ACHN (cell line): ENCODE results near the gene CLDN15.
"Not testable (repeated sequence)": the region's sequence is repeated elsewhere in the genome, so short reads cannot be mapped to it uniquely, and the experiment has no call there.

Source experiments
- DNase-seq: peaks from one replicate; pipeline ENCODE4 v3.0.0-alpha.2; 2015
- in situ Hi-C: cut with HindIII; loops from 2 replicates; pipeline ENCODE4 v1.10.0; 2017; ENCODE audit warnings: low sequenced_read_pairs, low pct_ligation_motif_present, low pct_unique_long_range_greater_than_20kb

The CLDN15 gene

DNA sequence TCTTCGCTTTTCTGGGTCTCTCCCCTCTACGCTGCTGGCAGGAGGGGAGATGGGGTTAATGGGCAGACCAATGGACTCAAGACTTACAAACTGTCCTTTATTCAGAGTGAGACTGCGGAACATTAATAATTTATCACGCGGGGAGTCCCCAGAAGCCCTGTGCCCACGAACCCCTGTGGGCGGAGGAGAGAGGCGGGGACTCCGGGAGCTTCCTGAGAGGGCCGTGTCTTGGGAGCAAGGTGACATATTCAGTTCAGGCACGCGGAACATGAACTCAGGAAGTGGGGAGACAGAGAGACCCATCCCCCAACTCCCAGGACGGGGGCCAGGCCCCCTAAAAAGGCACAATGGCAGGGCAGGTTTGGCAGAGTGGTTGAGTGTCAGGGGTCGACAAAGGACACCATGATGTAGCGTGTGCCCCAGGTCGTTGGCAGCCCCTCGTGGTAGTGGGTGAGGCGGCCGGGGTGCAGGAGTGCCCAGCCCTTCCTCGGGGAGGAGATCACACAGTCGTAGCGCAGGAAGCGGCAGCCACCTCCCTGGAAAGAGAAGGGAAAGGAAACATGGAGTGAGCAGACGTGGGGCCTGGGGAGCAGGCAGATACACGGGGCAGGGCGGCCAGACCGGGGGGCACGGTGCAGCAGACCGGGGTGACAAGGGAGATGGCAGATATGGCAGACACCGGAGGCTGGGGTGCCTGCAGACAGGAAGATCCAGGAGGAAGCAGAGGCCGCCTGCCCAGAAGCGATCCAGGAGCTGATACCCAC is 31.5 kb downstream of the CLDN15 start:
- in situ Hi-C loops: no loop called here

DNA sequence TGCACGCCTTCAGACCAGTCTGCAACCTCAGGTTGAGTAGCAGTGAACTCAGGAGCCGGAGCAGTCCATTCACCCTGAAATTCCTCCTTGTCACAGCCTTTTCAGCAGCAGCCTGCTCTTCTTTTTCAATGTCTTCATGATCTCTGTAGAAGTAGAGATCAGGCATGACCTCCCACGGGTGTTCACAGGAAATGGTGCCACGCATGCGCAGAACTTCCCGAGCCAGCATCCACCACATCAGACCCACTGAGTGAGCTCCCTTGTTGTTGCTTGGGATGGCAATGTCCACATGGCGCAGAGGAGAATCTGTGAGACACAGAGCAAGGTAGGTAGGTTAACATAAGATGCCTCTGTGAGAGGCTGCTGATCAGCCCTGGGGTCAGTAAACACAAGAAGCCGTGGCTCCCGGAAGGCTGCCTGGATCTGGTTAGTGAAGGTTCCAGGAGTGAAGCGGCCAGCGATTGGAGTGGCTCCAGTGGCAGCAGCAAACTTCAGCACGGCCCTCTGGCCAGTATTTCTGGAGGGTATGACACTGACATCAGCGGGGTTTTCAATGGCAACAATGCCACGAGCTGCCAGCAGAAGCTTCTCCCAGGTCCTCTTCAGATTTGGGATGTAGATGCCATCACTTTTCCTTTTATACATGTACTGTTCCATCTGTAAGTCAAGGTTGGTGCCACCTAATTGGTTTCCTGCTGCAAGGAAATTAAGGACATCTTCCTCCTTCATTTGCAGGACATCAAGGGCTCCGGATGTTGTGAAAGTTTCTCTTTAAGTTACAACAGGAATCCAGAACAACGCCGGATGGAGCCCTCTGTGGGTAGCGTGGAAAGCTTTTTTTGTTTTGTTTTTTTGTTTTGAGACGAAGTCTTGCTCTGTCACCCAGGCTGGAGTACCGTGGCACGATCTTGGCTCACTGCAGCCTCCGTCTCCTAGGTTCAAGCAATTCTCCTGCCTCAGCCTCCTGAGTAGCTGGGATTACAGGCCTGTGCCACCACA is 33.6 kb downstream of the CLDN15 start:
- DNase-seq: not testable (repeated sequence)

More for the DNA sequence above, 31.5 kb downstream of the CLDN15 start:
- DNase-seq: no peak

DNA sequence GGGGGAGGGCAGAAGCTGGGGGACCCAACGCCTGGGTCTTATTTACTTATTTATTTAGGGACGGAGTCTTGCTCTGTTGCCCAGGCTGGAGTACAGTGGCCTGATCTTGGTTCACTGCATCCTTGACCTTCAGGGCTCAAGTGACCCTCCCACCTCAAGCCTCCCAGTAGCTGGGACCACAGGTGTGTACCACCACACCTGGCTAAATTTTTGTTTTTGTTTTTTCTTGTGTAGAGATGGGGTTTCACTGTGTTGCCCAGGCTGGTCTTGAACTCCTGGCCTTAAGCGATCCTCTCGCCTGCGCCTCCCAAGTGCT is 35.0 kb downstream of the CLDN15 start:
- in situ Hi-C loops: no loop called here
- no peak for DNase-seq

More for the DNA sequence above, 33.6 kb downstream of the CLDN15 start:
- in situ Hi-C loops: not testable (repeated sequence)

DNA sequence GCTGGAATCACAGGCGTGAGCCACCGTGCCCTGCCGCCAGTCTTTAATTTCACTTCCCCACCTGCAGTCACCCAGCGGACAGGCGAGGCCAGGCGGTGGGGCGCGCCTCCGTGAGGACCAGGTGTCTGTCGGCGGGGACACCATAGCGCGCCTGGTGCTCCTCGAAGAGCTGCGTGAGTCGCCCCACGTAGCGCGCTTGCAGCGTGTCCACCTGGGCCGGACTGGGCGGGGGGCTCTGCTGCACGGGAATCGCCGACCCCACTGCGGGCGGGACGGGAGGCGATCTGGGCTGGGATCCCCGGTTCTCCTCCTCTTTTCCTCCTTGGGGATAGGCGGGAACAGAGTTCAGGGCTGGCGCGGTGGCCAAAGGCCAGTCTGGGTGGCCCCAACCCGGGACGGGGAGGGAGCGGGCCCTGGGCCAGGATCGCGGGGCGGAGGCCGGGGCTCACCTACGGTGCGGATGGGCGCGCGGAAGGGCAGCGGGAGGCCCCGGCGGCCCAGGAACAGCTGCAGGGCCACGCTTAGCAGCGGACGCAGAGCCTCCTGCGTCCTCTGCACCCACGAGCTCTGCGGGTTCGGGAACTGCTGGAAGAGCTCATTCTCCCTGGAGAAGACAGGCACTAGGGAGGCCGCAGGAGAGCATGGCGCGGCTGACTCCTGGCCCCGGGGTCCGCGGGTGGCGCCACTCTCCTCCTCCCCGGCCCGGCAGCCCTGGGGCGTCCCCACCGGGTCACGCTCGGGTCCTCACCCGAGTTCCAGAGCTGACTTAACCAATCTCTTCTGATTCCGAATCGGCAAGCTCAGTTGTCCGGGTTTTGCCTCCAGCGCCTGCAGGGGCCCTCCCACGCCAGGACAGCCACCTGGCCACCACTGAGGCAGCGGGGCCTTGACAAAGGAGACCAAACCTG is 35.7 kb downstream of the CLDN15 start:
- no peak for DNase-seq
- in situ Hi-C loops: no loop called here

DNA sequence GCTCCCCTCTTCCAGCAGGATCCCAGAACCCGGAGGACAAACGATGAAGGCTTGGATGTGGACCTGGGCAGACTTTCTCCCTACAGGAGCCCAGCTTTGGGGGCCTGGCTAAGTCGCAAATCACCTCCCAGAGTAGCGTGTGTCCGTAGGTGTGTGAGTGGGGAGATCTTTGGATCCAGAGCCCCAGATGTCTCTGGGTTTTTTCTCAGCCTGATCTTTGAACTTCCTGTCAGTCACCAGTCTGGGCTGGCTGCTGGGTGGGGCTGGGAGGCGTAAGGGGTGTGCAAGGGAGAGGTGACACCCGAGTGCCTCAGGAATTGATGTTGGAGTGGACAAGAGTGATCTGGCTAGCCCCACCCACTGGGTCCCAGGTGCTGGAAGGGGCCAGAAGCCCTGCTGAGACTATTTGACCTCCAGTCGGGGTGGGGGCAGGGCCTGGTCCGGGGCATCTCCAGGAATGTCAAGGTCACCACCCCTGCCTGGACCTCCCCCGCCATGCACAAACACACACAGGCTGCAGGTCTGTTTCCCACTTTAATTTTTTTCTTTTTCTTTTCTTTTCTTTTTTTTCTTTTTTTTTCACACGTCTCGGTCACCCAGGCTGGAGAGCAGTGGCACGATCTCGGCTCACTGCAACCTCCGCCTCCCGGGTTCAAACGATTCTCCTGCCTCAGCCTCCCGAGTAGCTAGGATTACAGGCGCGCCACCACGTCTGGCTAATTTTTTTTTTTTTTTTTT is 36.6 kb downstream of the CLDN15 start, which contains the start of gene MOGAT3:
MOGAT3 (minus strand) TSS at position 175 of the 738 bp plus-strand sequence. CDS start 182 bp downstream, outside the sequence.
- in situ Hi-C loops: no loop called here
- no peak for DNase-seq

DNA sequence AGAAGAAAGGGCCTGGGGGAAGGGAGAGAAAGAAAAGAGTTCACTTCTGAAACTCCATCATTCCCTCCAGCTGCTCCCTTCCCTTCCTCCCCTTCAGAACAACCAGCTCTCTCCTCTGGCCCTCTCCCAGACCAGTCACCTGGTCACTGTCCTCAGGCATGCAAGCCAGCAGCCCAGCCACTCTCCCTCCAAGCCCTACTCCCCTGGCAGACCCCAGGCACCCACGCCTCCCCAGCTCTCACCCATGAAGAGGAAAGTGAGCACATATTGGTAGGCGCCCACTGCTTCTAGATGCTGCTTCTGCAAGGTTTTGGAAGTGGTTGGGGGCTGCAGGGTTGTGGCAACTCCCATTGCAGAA is 37.1 kb downstream of the CLDN15 start:
- no peak for DNase-seq
- in situ Hi-C loops: no loop called here

DNA sequence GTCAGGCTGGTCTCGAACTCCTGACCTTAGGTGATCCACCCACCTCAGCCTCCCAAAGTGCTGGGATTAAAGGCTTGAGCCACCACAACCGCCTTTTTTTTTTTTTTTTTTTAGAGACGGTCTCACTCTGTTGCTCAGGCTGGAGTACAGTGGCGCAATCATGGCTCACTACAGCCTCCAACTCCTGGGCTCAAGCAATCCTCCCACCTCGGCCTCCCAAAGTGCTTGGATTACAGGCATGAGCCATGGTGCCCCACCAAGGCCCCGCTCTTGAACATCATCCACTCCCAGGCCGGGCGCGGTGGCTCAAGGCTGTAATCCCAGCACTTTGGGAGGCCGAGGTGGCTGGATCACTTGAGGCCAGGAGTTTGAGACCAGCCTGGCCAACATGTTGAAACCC is 38.1 kb downstream of the CLDN15 start:
- in situ Hi-C loops, DNase-seq: not testable (repeated sequence)

DNA sequence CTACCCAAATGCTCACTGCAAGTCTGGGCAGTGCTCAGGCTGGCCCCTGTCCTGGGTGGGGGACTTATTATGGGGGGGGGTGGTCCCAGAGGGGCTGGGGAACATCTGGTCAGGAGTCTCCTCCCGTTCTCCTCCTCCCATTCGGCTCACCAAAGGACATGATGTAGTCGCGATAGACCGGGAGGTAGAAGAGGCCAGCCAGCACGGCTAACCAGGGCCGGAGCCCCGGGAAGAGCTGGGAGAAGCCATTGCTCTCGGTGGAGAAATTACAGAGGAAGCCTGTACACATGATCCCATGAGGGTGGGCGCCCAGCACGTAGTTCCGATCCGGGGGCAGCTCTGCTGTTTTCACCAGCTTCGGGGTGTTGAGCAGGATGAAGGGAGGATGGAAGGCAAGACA is 39.1 kb downstream of the CLDN15 start:
- DNase-seq: no peak
- in situ Hi-C loops: no loop called here

DNA sequence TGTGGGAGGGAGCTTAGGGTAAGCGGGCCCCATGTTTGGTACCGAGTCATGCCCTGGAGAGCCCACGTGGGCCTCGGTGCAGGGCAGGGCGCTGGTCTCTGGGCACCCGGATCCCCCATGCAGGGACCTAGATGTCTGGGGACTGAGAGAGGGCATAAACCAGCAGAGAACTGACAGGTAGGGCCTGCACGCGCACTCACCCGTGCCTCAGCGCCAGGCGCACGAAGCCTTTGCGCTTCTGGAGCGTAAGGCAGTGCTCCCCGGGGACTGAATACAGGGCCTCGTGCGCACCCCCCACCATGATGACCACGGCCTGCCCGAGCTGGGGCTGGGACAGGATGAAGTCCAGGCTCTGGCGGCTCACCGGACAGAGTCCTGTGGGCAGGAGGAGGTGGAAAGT is 39.6 kb downstream of the CLDN15 start:
- in situ Hi-C loops: no loop called here
- no peak for DNase-seq

DNA sequence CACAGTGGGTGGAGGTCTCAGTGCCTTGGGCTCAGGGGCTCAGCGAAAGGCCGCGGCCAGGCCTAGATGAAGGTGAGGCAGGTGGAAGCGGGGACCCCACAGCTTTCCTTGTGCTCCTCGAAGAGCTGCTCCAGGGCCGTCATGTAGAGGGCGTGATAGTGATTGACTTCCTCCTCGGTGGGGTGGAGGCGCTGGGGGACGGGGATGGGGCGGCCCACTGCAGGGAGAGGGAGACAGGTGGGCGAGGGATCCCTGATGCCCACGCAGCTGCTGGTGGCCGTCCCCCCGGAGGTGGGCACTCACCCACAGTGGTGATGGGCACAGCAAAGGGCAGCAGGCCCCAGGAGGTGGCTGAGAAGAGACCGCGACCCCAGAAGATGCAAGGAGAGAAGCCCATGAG is 41.7 kb downstream of the CLDN15 start:
- in situ Hi-C loops: no loop called here
- no peak for DNase-seq

DNA sequence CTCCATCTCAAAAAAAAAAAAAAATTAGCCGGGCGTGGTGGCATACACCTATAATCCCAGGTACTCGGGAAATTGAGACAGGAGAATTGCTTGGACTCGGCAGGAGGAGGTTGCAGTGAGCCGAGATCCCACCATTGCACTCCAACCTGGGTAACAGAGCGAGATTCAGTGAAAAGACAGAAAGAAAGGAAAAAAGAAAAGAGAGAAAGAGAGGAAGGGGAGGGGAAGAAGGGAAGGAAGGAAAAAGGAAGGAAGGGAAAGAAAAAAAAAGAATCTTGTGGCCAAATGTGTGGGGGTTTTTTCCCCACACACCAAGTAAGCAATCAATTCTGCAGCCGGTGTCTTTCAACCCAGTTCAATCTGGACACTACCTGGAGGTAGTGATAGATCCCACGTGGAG is 48.5 kb downstream of the CLDN15 start:
- no peak for DNase-seq
- in situ Hi-C loops: no loop called here

DNA sequence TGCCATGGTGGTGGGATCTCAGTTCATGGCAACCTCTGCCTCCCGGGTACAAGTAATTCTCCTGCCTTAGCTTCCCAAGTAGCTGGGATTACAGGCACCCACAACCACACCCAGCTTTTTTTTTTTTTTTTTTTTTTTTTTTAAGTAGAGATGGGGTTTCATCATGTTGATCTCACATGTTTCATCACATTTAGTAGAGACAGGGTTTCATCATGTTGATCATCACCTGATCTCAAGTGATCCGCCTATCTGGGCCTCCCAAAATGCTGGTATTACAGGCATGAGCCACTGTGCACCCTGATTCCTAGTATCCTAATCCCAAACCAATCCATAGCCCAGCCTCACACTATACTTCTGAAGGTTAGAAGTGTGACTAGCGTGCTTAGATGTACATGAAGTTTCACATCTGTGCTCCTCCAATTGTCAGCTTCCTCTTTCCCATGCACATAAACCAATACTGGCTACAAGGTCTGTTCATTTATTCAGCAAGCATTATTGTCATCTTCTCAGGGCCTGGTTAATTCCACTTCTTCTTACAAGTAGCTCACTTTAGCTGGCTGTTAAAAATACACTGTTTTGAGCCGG is 50.7 kb downstream of the CLDN15 start:
- no peak for DNase-seq
- in situ Hi-C loops: no loop called here

DNA sequence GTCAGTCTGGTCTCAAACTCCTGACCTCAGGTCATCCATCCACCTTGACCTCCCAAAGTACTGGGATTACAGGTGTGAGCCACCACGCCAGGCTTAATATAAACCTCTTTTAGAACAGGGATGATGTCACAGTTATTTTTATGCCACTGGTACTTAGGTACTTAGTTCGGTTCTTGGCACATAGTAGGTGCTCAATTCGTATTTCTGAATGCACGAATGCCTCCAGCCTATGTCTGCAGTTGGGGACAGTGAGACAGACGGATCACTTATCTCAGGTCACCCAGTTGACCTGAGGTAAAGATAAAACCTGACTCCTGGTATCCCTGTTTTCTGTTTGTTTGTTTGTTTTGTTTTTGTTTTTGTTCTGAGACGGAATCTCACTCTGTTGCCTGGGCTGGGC is 51.4 kb downstream of the CLDN15 start:
- in situ Hi-C loops: no loop called here
- DNase-seq: no peak

DNA sequence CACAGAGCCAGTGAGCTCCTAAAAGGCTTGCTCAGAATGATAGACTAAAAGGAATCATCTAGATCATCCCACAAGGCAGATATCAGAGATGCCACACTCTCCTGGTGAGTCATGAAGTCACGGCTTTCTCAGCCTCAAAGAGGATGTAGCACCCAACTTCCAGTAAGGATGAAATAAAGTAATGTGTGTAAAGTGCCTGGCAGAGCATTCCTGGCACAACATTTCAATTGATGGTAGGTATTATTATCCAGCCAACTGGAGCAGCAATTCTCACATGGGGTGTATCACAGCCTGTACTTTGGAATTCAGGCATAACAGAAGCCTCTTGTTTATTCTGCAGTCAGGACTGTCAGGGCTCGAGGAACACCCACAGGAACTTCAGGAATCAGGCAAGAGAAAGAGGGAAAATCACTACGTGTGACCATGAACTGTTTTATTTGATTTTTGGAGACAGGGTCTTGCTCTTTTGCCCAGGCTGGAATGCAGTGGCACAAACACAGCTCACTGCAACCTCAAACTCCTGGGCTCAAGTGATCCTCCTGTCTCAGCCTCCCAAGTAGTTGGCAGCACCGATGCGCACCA is 52.3 kb downstream of the CLDN15 start:
- peak; percentile 79 for DNase-seq
- in situ Hi-C loops: no loop called here
